GM10266 (cell line): ENCODE measurements around the gene CACNA1S.

Experiments used
- DNase-seq: peaks from one replicate; pipeline ENCODE4 v3.0.0; 2012; ENCODE audit errors: extremely low spot score
- TF ChIP-seq, protein P1 (sequence below): IDR thresholded peaks from 2 replicates; pipeline ENCODE4 v1.5.1; 2012; ENCODE audit warnings: mild to moderate bottlenecking, low read depth; ENCODE audit not compliant: control insufficient read depth, insufficient read depth; ENCODE audit errors: missing control alignments

The CACNA1S gene

DNA sequence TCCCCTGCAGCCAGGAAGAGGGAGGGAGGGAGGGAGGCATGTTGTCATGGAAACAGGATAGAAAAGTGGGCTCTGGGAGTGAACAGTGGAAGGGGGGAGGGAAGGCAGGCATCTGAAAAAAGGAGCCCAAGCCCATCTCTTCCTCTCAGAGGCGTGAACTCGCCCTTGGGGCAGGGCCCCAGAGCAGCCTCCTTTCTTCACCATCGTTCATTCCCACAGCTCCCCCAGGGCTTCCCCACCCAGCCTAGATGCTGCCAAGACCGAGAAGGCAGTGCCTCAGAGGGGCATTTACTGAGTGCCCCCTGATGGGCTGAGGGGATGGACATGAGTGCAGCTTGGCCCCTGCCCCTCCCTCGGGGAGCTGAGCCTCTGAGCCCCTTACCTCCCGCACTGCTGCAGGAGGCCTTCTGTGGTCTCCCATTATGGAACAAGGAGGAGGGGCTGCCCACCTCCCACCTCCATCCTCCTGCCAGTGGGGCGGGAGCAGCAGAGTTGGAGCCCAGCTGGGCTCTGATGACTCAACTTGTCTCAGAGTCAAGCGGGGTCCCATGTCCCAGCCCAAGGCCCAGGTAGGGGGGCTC, 49.6 kb downstream of the CACNA1S start:
- TF ChIP-seq, protein P1, sequence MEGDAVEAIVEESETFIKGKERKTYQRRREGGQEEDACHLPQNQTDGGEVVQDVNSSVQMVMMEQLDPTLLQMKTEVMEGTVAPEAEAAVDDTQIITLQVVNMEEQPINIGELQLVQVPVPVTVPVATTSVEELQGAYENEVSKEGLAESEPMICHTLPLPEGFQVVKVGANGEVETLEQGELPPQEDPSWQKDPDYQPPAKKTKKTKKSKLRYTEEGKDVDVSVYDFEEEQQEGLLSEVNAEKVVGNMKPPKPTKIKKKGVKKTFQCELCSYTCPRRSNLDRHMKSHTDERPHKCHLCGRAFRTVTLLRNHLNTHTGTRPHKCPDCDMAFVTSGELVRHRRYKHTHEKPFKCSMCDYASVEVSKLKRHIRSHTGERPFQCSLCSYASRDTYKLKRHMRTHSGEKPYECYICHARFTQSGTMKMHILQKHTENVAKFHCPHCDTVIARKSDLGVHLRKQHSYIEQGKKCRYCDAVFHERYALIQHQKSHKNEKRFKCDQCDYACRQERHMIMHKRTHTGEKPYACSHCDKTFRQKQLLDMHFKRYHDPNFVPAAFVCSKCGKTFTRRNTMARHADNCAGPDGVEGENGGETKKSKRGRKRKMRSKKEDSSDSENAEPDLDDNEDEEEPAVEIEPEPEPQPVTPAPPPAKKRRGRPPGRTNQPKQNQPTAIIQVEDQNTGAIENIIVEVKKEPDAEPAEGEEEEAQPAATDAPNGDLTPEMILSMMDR, result no peak
- no peak for DNase-seq

DNA sequence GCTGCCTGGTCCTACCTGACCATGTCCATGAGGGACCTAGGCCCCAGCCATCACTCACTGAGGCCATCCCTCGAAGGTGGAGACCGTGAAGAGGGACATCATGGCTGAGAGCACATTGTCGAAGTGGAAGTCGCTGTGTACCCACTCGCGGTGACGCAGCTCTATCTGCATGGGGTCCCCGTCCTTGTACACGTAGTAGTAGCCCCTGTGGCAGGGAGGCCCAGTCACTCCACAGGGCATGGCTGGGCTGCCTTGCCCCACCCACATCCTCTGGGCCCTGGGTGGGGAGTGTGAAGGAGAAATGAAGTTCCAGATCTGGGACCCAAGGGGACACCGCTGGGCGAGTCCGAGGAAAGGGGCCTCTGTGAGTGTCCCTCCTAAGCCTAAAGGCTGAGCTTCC, 50.3 kb downstream of the CACNA1S start:
- no peak for DNase-seq
- TF ChIP-seq, protein P1, result no peak

DNA sequence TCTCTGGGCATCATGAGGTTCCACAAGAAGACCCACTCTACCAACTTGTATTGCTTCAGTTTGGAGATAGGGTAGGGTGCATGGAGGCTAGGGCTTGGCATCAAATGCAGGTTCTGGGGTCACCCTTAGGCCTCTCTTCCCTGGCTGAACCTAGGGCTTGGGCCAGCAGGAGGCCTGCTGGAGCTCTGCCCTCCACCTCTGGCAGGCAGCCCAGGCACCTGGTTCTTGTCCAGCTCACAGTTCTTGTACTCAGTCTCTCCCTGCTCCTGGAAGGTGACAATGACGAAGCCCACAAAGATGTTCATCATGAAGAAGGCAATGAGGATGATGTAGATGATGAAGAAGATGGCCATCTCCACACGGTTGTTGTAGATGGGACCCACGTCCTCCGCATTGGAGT, 51.2 kb downstream of the CACNA1S start:
- DNase-seq, result no peak
- TF ChIP-seq, protein P1, result no peak

DNA sequence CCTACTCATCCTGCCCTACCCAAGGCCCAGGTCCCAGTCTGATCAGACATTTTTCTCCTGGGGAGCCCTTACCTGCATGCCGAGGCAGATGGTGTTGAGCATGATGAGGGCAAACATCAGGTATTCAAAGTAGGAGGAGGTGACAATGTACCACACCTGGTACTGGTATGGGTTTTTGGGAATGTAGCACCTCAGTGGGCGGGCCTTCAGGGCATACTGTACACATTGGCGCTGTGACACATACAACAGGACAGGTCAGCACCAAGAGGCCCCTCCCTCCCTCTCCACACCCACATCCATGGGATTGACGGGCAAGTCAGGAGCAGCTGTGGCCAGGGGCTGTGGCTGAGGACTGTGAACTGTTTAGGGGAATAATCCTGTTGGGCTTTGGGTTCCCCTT, 51.6 kb downstream of the CACNA1S start:
- DNase-seq, result no peak
- TF ChIP-seq, protein P1, result no peak

DNA sequence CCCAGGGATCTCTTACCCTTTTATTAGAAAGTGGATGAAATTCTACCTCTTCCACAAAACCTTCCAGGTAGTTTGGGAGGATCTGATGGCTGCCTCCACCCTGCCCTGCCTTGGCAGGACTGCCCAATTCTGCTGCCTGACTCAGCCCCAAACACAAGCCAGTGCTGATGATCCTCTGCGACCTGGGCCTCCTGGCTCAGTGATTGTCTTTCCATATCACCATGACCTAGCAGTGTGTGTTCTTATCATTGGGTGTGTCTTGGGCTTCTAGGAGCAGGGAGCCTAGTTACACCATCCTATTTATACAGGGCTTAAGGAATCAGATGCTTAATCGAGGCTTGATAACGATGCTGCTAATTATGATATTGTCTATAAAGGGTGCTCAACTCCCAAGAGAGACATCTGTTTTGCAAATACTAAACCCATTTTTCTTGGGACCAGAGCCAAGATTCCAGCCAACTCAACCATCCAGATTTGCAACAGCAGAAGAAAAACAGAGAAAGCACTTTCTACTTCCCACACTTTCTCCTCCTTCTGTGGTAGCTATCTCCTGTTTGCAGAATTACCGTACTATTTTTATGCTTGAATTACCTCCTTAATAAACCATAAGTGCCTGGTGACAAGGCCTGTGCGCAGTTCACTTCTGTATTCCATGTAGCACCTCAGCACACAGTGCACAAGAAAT, 52.2 kb downstream of the CACNA1S start:
- TF ChIP-seq, protein P1, result no peak
- DNase-seq, result no peak

DNA sequence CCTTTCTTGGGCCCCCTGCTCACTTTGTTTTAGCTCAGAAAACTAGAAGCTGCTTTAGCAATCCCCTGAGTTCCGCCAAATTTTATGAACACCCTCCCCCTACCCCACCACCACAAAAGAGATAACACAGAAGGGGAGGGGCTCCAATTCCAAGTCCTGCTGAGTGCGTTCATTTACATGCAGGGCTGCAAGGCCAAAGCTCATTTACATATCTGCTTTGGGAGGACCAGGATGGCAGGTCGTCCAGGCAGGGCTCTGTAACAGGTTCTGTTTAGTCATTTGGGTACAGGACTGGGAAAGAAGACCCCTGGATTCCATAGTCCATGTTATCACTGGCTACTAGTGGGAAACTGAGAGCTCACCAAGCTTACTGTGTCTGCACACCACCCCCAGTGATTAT, 52.8 kb downstream of the CACNA1S start:
- no peak for DNase-seq
- TF ChIP-seq, protein P1, result no peak

DNA sequence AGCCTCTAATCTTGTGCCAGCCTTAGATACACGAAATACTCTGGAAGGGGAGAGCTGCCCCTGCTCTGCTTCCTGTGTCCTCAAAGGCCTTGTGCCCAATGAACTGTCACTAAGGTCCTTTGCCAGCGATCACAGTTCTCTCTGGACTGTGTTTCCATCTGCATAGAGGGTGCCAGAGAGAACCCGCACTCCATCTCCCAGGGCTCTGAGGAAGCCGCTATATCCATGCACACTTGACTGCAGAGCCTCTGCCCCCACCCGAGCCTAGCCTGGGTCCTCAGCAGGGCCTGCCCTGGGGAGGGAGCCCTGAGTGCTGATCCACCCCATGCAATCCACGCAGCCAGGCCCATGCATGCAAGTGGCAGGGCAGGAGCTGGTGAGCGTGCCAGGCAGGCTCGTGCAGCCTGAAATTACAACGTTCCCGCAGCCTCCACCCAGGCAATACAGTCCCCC, 58.1 kb downstream of the CACNA1S start:
- TF ChIP-seq, protein P1, result no peak
- no peak for DNase-seq
